C4-2B (cell line): Measurements from ENCODE around the gene CD58.

Experiments
- CTCF ChIP-seq: fragments of 450-650 bp; conservative IDR thresholded peaks from 2 replicates; pipeline ENCODE4 v1.5.1; 2017; ENCODE audit warnings: mild to moderate bottlenecking
- ZFX ChIP-seq: fragments of 450-650 bp; IDR thresholded peaks from 2 replicates; pipeline ENCODE4 v1.6.1; 2017

DNA sequence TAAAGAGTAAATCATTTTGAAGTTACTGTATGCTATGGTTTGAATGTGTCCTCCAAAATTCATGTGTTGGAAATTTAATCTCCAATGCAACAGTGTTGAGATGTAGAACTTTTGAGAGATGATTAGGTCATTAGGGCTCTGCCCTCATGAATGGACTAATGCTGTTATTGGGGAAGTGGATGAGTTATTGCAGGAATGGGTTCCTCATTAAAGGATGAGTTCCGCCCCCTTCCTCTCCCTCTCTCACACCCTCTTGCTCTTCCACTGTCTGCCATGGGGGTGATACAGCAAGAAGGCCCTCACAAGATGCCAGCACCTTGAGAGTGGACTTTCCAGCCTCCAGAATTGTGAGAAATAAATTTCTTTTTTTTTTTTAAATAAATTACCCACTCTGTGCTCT is 100.2 kb downstream of the CD58 start:
- TF ChIP-seq CTCF (no peak), ZFX (no peak)
